C4-2B (cell line): ENCODE results near the gene ERBB3.

ENCODE experiments used
- ZFX ChIP-seq: fragments of 450-650 bp; IDR thresholded peaks from 2 replicates; pipeline ENCODE4 v1.6.1; 2017
- TF ChIP-seq, protein P1 (sequence below): fragments of 450-650 bp; conservative IDR thresholded peaks from 2 replicates; pipeline ENCODE4 v1.5.1; 2017; ENCODE audit warnings: mild to moderate bottlenecking

GRCh38 chr12:56105609-56105902 lies 25.6 kb downstream of the ERBB3 start:
- TF ChIP-seq, protein P1, sequence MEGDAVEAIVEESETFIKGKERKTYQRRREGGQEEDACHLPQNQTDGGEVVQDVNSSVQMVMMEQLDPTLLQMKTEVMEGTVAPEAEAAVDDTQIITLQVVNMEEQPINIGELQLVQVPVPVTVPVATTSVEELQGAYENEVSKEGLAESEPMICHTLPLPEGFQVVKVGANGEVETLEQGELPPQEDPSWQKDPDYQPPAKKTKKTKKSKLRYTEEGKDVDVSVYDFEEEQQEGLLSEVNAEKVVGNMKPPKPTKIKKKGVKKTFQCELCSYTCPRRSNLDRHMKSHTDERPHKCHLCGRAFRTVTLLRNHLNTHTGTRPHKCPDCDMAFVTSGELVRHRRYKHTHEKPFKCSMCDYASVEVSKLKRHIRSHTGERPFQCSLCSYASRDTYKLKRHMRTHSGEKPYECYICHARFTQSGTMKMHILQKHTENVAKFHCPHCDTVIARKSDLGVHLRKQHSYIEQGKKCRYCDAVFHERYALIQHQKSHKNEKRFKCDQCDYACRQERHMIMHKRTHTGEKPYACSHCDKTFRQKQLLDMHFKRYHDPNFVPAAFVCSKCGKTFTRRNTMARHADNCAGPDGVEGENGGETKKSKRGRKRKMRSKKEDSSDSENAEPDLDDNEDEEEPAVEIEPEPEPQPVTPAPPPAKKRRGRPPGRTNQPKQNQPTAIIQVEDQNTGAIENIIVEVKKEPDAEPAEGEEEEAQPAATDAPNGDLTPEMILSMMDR = no peak
- TF ChIP-seq ZFX = no peak
